Keratinocyte (primary cell): ENCODE data around the gene SLFN5. TPM values are rescaled to one million over a fixed set of nuclear protein-coding genes. Genes with fewer than 3 reads are reported as not detected.

Experiments used
- DNase-seq: peaks from one replicate; pipeline ENCODE4 v3.0.0-alpha.2; 2011; ENCODE audit warnings: low read depth, missing footprints, low spot score
- FAIRE-seq: peaks from 2 replicates; lab custom pipeline; 2011; peaks lifted over from hg19 to GRCh38; lab: Jason Lieb, UNC
- H2AFZ ChIP-seq: 2 replicates; pipeline ENCODE4 v1.6.0; 2012; ENCODE audit warnings: low read length, control low read depth, inconsistent platforms; ENCODE audit not compliant: control insufficient read depth
- H3K27ac ChIP-seq: 2 replicates; pipeline ENCODE4 v1.5.1; 2011; ENCODE audit warnings: low read length; ENCODE audit not compliant: control insufficient read depth, insufficient read depth
- H3K27me3 ChIP-seq: 3 replicates; pipeline ENCODE4 v1.6.0; 2011; ENCODE audit warnings: low read length; ENCODE audit not compliant: control insufficient read depth, insufficient read depth; ENCODE audit errors: extremely low read depth
- H3K36me3 ChIP-seq, 2 experiments: 2 replicates in 1 of 2; 3 replicates in 1 of 2; pipeline ENCODE4 v1.5.1; 2011; ENCODE audit warnings: low read length in 2 of 2, mild to moderate bottlenecking in 1 of 2; ENCODE audit not compliant: control insufficient read depth in 2 of 2, insufficient read depth in 2 of 2; ENCODE audit errors: extremely low read depth in 1 of 2
- H3K4me1 ChIP-seq: 3 replicates; pipeline ENCODE4 v1.5.1; 2011; ENCODE audit warnings: low read length; ENCODE audit not compliant: control insufficient read depth, insufficient read depth; ENCODE audit errors: extremely low read depth
- H3K4me2 ChIP-seq: 3 replicates; pipeline ENCODE4 v1.6.0; 2011; ENCODE audit warnings: low read depth, low read length; ENCODE audit not compliant: control insufficient read depth, insufficient read depth; ENCODE audit errors: extremely low read depth
- H3K4me3 ChIP-seq, 3 experiments: fragments of 200-600 bp in 1 of 3; sonication (generic) in 1 of 3; 2 replicates in 2 of 3; 3 replicates in 1 of 3; pipeline ENCODE4 v1.5.1; 2011 to 2016; ENCODE audit warnings: low read length in 3 of 3, mild to moderate bottlenecking in 3 of 3, control low read depth in 2 of 3, inconsistent platforms in 1 of 3, low read depth in 1 of 3, mixed read lengths in 1 of 3, mixed run types in 1 of 3, moderate library complexity in 1 of 3; ENCODE audit not compliant: control insufficient read depth in 2 of 3, insufficient read depth in 2 of 3; ENCODE audit errors: extremely low read depth in 1 of 3
- H3K79me2 ChIP-seq: 2 replicates; pipeline ENCODE4 v1.6.0; 2012; ENCODE audit warnings: low read length; ENCODE audit not compliant: control insufficient read depth, insufficient read depth
- H3K9ac ChIP-seq: 3 replicates; pipeline ENCODE4 v1.6.0; 2011; ENCODE audit warnings: low read length; ENCODE audit not compliant: control insufficient read depth, insufficient read depth; ENCODE audit errors: extremely low read depth
- H3K9me1 ChIP-seq: 3 replicates; pipeline ENCODE4 v1.6.0; 2011; ENCODE audit warnings: low read length; ENCODE audit not compliant: control insufficient read depth, insufficient read depth; ENCODE audit errors: extremely low read depth
- H3K9me3 ChIP-seq: 2 replicates; pipeline ENCODE4 v1.5.1; 2012; ENCODE audit warnings: low read depth, low read length; ENCODE audit not compliant: control insufficient read depth
- H4K20me1 ChIP-seq: 3 replicates; pipeline ENCODE4 v1.6.0; 2011; ENCODE audit warnings: low read length; ENCODE audit not compliant: control insufficient read depth, insufficient read depth; ENCODE audit errors: extremely low read depth
- EZH2 ChIP-seq: IDR thresholded peaks from one replicate; pipeline ENCODE4 v1.6.1; 2012; ENCODE audit warnings: inconsistent platforms, mild to moderate bottlenecking, low read length, moderate library complexity
- dilution Hi-C: fragments of 300-500 bp; cut with MboI; formaldehyde crosslinking; loops from one replicate; pipeline ENCODE4 v1.7.0; 2020; ENCODE audit warnings: low sequenced_read_pairs; ENCODE audit not compliant: extremely low pct_ligation_motif_present
- polyA plus RNA-seq, 5 experiments: library from polyadenylated mRNA; depleted of rRNA in 3 of 5; stranded (reverse) in 3 of 5; stranded (forward) in 1 of 5; unstranded in 1 of 5; fragments of >200 nt; gene quantifications; 1 replicate in 1 of 5; 2 replicates in 3 of 5; 3 replicates in 1 of 5; pipeline versions ENCODE4 v1.2.1 to v1.2.3, GENCODE V29; 2011 to 2012; ENCODE audit warnings: missing spikeins in 2 of 5, low read depth in 1 of 5, low replicate concordance in 1 of 5
- TF ChIP-seq, protein P1 (sequence below), 3 experiments: IDR thresholded peaks in 1 of 3; conservative IDR thresholded peaks in 1 of 3; optimal IDR thresholded peaks in 1 of 3; 2 replicates in 2 of 3; 3 replicates in 1 of 3; pipeline versions ENCODE3 to v1.5.1; 2011; ENCODE audit warnings: low read length in 3 of 3, mild to moderate bottlenecking in 3 of 3, moderate library complexity in 2 of 3, control low read depth in 1 of 3, inconsistent platforms in 1 of 3; ENCODE audit not compliant: insufficient read depth in 2 of 3; ENCODE audit errors: extremely low read depth in 1 of 3

The SLFN5 gene
- polyA plus RNA-seq, 1 donor (not counting 4 experiments of a cell fraction or from before 2014, with no cell fraction given), result 79.9 TPM

DNA sequence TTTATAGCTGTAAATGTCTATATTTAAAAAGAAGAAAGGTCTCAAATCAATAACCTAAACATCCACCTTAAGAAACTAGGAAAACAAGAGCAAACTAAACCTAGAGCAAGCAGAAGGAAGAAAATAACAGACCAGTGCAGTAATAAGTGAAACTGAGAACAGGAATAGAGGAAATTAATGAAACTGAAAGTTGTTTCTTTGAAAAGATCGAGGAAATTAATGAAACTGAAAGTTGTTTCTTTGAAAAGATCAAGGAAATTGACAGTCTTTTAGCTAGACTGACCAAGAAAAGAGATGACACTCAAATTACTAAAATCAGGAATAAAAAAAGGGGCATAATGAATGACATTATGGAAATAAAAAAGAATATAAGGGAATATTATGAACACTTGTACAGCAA lies 46.4 kb downstream of the SLFN5 start:
- Histone ChIP-seq H2AFZ (no peak overlapping the region), H3K9me1 (no peaks in the 10 kb centered on the region)

DNA sequence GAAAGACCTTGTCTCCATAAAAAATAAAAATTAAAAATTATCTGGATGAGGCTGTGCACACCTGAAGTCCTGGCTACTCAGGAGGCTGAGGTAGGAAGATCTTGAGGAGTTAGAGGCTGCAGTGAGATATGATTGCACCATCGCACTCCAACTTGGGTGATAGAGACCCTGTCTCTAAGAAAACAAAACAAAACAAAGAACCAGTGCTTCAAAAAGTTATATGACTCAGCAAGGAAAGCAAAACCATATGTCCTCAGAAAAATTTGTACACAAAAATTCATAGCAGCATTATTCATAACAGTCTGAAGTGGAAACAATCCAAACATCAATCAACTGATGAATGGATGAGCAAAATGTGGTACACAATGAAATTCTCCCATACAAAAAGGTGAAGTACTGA lies 48.9 kb downstream of the SLFN5 start:
- no peak for FAIRE-seq
- Histone ChIP-seq H3K4me2 (no peak overlapping the region), H3K9me1 (no peaks in the 10 kb centered on the region), H3K4me1 (no peaks in the 10 kb centered on the region), H3K27me3 (peaks cover 4% of the 10 kb centered on the region), H3K79me2 (no peaks in the 10 kb centered on the region), H3K36me3 (no peaks in the 10 kb centered on the region), H3K9me3 (no peaks in the 10 kb centered on the region), H2AFZ (no peak overlapping the region), H3K4me3 (no peak overlapping the region), H3K9ac (no peak overlapping the region), H3K27ac (no peak overlapping the region), H4K20me1 (no peaks in the 10 kb centered on the region)
- no peak for DNase-seq
- TF ChIP-seq, protein P1, sequence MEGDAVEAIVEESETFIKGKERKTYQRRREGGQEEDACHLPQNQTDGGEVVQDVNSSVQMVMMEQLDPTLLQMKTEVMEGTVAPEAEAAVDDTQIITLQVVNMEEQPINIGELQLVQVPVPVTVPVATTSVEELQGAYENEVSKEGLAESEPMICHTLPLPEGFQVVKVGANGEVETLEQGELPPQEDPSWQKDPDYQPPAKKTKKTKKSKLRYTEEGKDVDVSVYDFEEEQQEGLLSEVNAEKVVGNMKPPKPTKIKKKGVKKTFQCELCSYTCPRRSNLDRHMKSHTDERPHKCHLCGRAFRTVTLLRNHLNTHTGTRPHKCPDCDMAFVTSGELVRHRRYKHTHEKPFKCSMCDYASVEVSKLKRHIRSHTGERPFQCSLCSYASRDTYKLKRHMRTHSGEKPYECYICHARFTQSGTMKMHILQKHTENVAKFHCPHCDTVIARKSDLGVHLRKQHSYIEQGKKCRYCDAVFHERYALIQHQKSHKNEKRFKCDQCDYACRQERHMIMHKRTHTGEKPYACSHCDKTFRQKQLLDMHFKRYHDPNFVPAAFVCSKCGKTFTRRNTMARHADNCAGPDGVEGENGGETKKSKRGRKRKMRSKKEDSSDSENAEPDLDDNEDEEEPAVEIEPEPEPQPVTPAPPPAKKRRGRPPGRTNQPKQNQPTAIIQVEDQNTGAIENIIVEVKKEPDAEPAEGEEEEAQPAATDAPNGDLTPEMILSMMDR (optimal IDR thresholded peaks at IDR 0.05 in 1 of 3, IDR thresholded peaks at IDR 0.05 in 1 of 3, conservative IDR thresholded peaks at IDR 0.05 in 1 of 3; ENCODE audit: extremely low read depth in 1 of 3, insufficient read depth in 2 of 3, low read length in 3 of 3), result no peak
- TF ChIP-seq EZH2, result no peak
- dilution Hi-C loops, result no loop called here

More for the DNA sequence above, 46.4 kb downstream of the SLFN5 start:
- DNase-seq (no peak), FAIRE-seq (no peak)
- Histone ChIP-seq H3K4me1 (no peaks in the 10 kb centered on the region), H3K27ac (no peak overlapping the region), H3K27me3 (peaks cover 5% of the 10 kb centered on the region), H3K4me3 (no peak overlapping the region), H4K20me1 (no peaks in the 10 kb centered on the region), H3K9me3 (no peaks in the 10 kb centered on the region), H3K9ac (no peak overlapping the region), H3K79me2 (no peaks in the 10 kb centered on the region), H3K4me2 (no peak overlapping the region), H3K36me3 (no peaks in the 10 kb centered on the region)
- dilution Hi-C loops, result no loop called here
- TF ChIP-seq, protein P1 (optimal IDR thresholded peaks at IDR 0.05 in 1 of 3, IDR thresholded peaks at IDR 0.05 in 1 of 3, conservative IDR thresholded peaks at IDR 0.05 in 1 of 3; ENCODE audit: extremely low read depth in 1 of 3, insufficient read depth in 2 of 3, low read length in 3 of 3), result no peak
- no peak for TF ChIP-seq EZH2
